ENCODE data around the gene PLEKHA8.

The PLEKHA8 gene

GRCh38 chr7:30154111-30154587 lies 125.9 kb downstream of the PLEKHA8 start:
- Histone ChIP-seq H3K27me3 (ENCODE audit: control insufficient read depth, insufficient read depth, low read length) (no peaks in the 10 kb centered on the region), H3K9me3 (ENCODE audit: control insufficient read depth, low read length) (no peaks in the 10 kb centered on the region), H3K36me3 (ENCODE audit: control insufficient read depth, insufficient read depth, low read length) (no peaks in the 10 kb centered on the region), H3K4me3 (ENCODE audit: low read length) (no peak overlapping the region), H3K9ac (ENCODE audit: low read length) (no peak overlapping the region), H3K4me1 (ENCODE audit: control insufficient read depth, insufficient read depth, low read length) (peaks cover 10% of the 10 kb centered on the region)

- Histone ChIP-seq H3K9me3 (ENCODE audit: control insufficient read depth, low read length) (no peaks in the 10 kb centered on the region), H3K36me3 (ENCODE audit: control insufficient read depth, insufficient read depth, low read length) (no peaks in the 10 kb centered on the region), H3K4me1 (ENCODE audit: control insufficient read depth, insufficient read depth, low read length) (peaks cover 14% of the 10 kb centered on the region), H3K27me3 (ENCODE audit: control insufficient read depth, insufficient read depth, low read length) (no peaks in the 10 kb centered on the region), H3K9ac (ENCODE audit: low read length) (no peak overlapping the region), H3K4me3 (ENCODE audit: low read length) (no peak overlapping the region)
Measured at GRCh38 chr7:30155481-30155880, 127.3 kb downstream of the PLEKHA8 start.

GRCh38 chr7:30157204-30157603 lies 129.0 kb downstream of the PLEKHA8 start:
- H3K9ac ChIP-seq (ENCODE audit: low read length), result no peak overlapping the region
- H3K9me3 ChIP-seq (ENCODE audit: control insufficient read depth, low read length), result no peaks in the 10 kb centered on the region
- no peak overlapping the region for H3K4me3 ChIP-seq (ENCODE audit: low read length)
- H3K4me1 ChIP-seq (ENCODE audit: control insufficient read depth, insufficient read depth, low read length), result peaks cover 14% of the 10 kb centered on the region
- H3K36me3 ChIP-seq (ENCODE audit: control insufficient read depth, insufficient read depth, low read length), result no peaks in the 10 kb centered on the region
- H3K27me3 ChIP-seq (ENCODE audit: control insufficient read depth, insufficient read depth, low read length), result no peaks in the 10 kb centered on the region

- H3K9me3 ChIP-seq (ENCODE audit: control insufficient read depth, low read length), result no peaks in the 10 kb centered on the region
- no peaks in the 10 kb centered on the region for H3K27me3 ChIP-seq (ENCODE audit: control insufficient read depth, insufficient read depth, low read length)
- no peak overlapping the region for H3K9ac ChIP-seq (ENCODE audit: low read length)
- H3K4me3 ChIP-seq (ENCODE audit: low read length), result no peak overlapping the region
- peaks cover 14% of the 10 kb centered on the region for H3K4me1 ChIP-seq (ENCODE audit: control insufficient read depth, insufficient read depth, low read length)
- no peaks in the 10 kb centered on the region for H3K36me3 ChIP-seq (ENCODE audit: control insufficient read depth, insufficient read depth, low read length)
Measured at GRCh38 chr7:30159163-30159562, 131.0 kb downstream of the PLEKHA8 start.

- Histone ChIP-seq H3K36me3 (ENCODE audit: control insufficient read depth, insufficient read depth, low read length) (no peaks in the 10 kb centered on the region), H3K4me1 (ENCODE audit: control insufficient read depth, insufficient read depth, low read length) (peaks cover 15% of the 10 kb centered on the region), H3K9me3 (ENCODE audit: control insufficient read depth, low read length) (no peaks in the 10 kb centered on the region), H3K9ac (ENCODE audit: low read length) (no peak overlapping the region), H3K27me3 (ENCODE audit: control insufficient read depth, insufficient read depth, low read length) (no peaks in the 10 kb centered on the region), H3K4me3 (ENCODE audit: low read length) (no peak overlapping the region)
Measured at GRCh38 chr7:30159698-30160143, 131.5 kb downstream of the PLEKHA8 start.

GRCh38 chr7:30160329-30160728 lies 132.1 kb downstream of the PLEKHA8 start:
- H3K4me1 ChIP-seq (ENCODE audit: control insufficient read depth, insufficient read depth, low read length), result peaks cover 21% of the 10 kb centered on the region
- H3K27me3 ChIP-seq (ENCODE audit: control insufficient read depth, insufficient read depth, low read length), result no peaks in the 10 kb centered on the region
- H3K9me3 ChIP-seq (ENCODE audit: control insufficient read depth, low read length), result no peaks in the 10 kb centered on the region
- H3K36me3 ChIP-seq (ENCODE audit: control insufficient read depth, insufficient read depth, low read length), result no peaks in the 10 kb centered on the region
- no peak overlapping the region for H3K4me3 ChIP-seq (ENCODE audit: low read length)
- H3K9ac ChIP-seq (ENCODE audit: low read length), result no peak overlapping the region

- peaks cover 29% of the 10 kb centered on the region for H3K4me1 ChIP-seq (ENCODE audit: control insufficient read depth, insufficient read depth, low read length)
Measured at GRCh38 chr7:30162133-30162532, 133.9 kb downstream of the PLEKHA8 start.

GRCh38 chr7:30162622-30163124 lies 134.5 kb downstream of the PLEKHA8 start:
- Histone ChIP-seq H3K9me3 (ENCODE audit: control insufficient read depth, low read length) (no peaks in the 10 kb centered on the region), H3K9ac (ENCODE audit: low read length) (no peak overlapping the region), H3K4me3 (ENCODE audit: low read length) (no peak overlapping the region), H3K27me3 (ENCODE audit: control insufficient read depth, insufficient read depth, low read length) (no peaks in the 10 kb centered on the region), H3K36me3 (ENCODE audit: control insufficient read depth, insufficient read depth, low read length) (no peaks in the 10 kb centered on the region), H3K4me1 (ENCODE audit: control insufficient read depth, insufficient read depth, low read length) (peaks cover 29% of the 10 kb centered on the region)

More at GRCh38 chr7:30162133-30162532, 133.9 kb downstream of the PLEKHA8 start:
- no peaks in the 10 kb centered on the region for H3K36me3 ChIP-seq (ENCODE audit: control insufficient read depth, insufficient read depth, low read length)
- no peak overlapping the region for H3K9ac ChIP-seq (ENCODE audit: low read length)
- H3K27me3 ChIP-seq (ENCODE audit: control insufficient read depth, insufficient read depth, low read length), result no peaks in the 10 kb centered on the region
- no peak overlapping the region for H3K4me3 ChIP-seq (ENCODE audit: low read length)
- H3K9me3 ChIP-seq (ENCODE audit: control insufficient read depth, low read length), result no peaks in the 10 kb centered on the region

- H3K9ac ChIP-seq (ENCODE audit: low read length), result no peak overlapping the region
- no peak overlapping the region for H3K4me3 ChIP-seq (ENCODE audit: low read length)
- no peaks in the 10 kb centered on the region for H3K27me3 ChIP-seq (ENCODE audit: control insufficient read depth, insufficient read depth, low read length)
- peaks cover 29% of the 10 kb centered on the region for H3K4me1 ChIP-seq (ENCODE audit: control insufficient read depth, insufficient read depth, low read length)
- no peaks in the 10 kb centered on the region for H3K36me3 ChIP-seq (ENCODE audit: control insufficient read depth, insufficient read depth, low read length)
- H3K9me3 ChIP-seq (ENCODE audit: control insufficient read depth, low read length), result no peaks in the 10 kb centered on the region
Measured at GRCh38 chr7:30163231-30163894, 135.2 kb downstream of the PLEKHA8 start.

- Histone ChIP-seq H3K9ac (ENCODE audit: low read length) (no peak overlapping the region), H3K27me3 (ENCODE audit: control insufficient read depth, insufficient read depth, low read length) (no peaks in the 10 kb centered on the region)
Measured at GRCh38 chr7:30164567-30164966, 136.4 kb downstream of the PLEKHA8 start.

GRCh38 chr7:30165590-30165989 lies 137.4 kb downstream of the PLEKHA8 start:
- no peaks in the 10 kb centered on the region for H3K27me3 ChIP-seq (ENCODE audit: control insufficient read depth, insufficient read depth, low read length)
- peaks cover 15% of the 10 kb centered on the region for H3K4me1 ChIP-seq (ENCODE audit: control insufficient read depth, insufficient read depth, low read length)
- no peak overlapping the region for H3K9ac ChIP-seq (ENCODE audit: low read length)

More at GRCh38 chr7:30164567-30164966, 136.4 kb downstream of the PLEKHA8 start:
- H3K4me1 ChIP-seq (ENCODE audit: control insufficient read depth, insufficient read depth, low read length), result peaks cover 24% of the 10 kb centered on the region
- H3K36me3 ChIP-seq (ENCODE audit: control insufficient read depth, insufficient read depth, low read length), result no peaks in the 10 kb centered on the region
- no peak overlapping the region for H3K4me3 ChIP-seq (ENCODE audit: low read length)
- H3K9me3 ChIP-seq (ENCODE audit: control insufficient read depth, low read length), result no peaks in the 10 kb centered on the region

GRCh38 chr7:30166155-30166840 lies 138.1 kb downstream of the PLEKHA8 start:
- H3K36me3 ChIP-seq (ENCODE audit: control insufficient read depth, insufficient read depth, low read length), result no peaks in the 10 kb centered on the region
- peaks cover 15% of the 10 kb centered on the region for H3K4me1 ChIP-seq (ENCODE audit: control insufficient read depth, insufficient read depth, low read length)
- no peaks in the 10 kb centered on the region for H3K27me3 ChIP-seq (ENCODE audit: control insufficient read depth, insufficient read depth, low read length)

More at GRCh38 chr7:30165590-30165989, 137.4 kb downstream of the PLEKHA8 start:
- Histone ChIP-seq H3K36me3 (ENCODE audit: control insufficient read depth, insufficient read depth, low read length) (no peaks in the 10 kb centered on the region), H3K9me3 (ENCODE audit: control insufficient read depth, low read length) (no peaks in the 10 kb centered on the region), H3K4me3 (ENCODE audit: low read length) (no peak overlapping the region)

More at GRCh38 chr7:30166155-30166840, 138.1 kb downstream of the PLEKHA8 start:
- Histone ChIP-seq H3K4me3 (ENCODE audit: low read length) (no peak overlapping the region), H3K9me3 (ENCODE audit: control insufficient read depth, low read length) (no peaks in the 10 kb centered on the region), H3K9ac (ENCODE audit: low read length) (no peak overlapping the region)
